ELR (cell line): ENCODE data around the gene BRAF.
A peak's percentile ranks its signal among the peaks of the same experiment; 100 is the strongest.
"Not testable (repeated sequence)": the region's sequence is repeated elsewhere in the genome, so short reads cannot be mapped to it uniquely, and the experiment has no call there.

Experiments used
- DNase-seq: peaks from one replicate; pipeline ENCODE4 v3.0.0-alpha.2; 2015; ENCODE audit warnings: low read depth

The BRAF gene

DNA sequence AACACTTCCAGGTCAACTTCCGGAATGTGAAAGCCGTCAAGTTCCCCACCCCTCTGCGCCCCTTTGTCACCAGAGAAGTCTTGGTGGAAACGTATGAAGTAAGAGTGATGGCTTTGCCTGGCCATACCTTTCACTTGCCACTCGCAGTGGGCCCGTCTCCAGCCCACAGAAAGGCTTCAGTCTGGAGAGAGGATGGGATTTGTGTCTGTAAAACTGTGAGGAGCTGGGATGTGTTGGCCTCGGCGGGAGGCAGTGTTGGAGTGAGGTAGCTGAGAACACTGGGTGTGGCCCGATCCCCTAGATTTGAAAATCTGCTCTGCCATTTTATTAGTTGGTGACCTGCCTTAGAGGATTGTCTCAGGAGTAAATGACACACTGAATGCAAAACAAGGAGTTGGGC is 245.5 kb downstream of the BRAF start:
- DNase-seq, result no peak

GRCh38 chr7:140678816-140679130 is 246.0 kb downstream of the BRAF start:
- no peak for DNase-seq

GRCh38 chr7:140678081-140678815 is 246.5 kb downstream of the BRAF start:
- no peak for DNase-seq

- DNase-seq, result no peak
These were observed 247.2 kb downstream of the BRAF start for GRCh38 chr7:140677496-140677895.

- not testable (repeated sequence) for DNase-seq
These were observed 247.8 kb downstream of the BRAF start for GRCh38 chr7:140676956-140677355.

GRCh38 chr7:140676306-140676705 is 248.4 kb downstream of the BRAF start:
- DNase-seq, result no peak

GRCh38 chr7:140675726-140676125 is 249.0 kb downstream of the BRAF start:
- DNase-seq, result no peak

- DNase-seq, result peak; percentile 64
These were observed 249.6 kb downstream of the BRAF start for GRCh38 chr7:140674899-140675701.

DNA sequence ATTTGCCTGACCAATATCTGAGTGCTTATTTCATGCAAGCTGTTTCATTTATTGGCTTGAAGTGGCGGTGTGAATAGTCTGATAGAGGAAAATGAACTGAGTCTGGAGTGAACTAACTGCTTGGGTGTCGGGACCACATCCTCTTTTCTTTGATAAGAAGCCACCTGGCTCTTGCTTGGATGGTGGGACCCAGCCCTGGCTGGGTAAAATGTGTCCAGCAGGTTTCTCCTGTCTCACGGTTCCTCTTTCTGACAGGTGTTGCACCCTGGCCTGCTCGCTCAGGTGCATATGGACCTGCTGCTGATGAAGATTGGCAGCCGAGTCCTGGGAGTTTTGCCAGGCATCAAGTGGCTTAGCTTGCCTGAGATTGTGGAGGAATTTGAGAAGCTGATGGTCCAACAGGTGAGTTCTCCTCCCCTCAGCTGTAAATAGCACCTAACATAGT is 250.4 kb downstream of the BRAF start:
- DNase-seq, result no peak

DNA sequence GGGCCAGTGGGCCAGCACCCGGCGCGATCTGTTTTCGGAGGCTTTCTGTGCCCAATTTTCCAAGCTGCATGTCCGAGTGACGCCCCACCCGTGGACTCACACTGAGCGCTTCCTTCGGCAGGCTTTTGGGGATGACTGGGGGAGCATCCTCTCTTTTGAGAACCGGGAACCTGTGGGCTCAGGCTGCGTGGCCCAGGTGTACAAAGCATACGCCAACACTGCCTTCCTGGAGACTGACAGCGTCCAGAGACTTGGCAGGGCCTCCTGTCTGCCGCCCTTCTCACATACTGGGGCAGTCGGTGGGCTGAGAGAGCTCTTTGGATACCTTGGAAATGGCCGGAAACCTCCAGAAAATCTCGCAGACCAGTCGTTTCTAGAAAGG is 251.0 kb downstream of the BRAF start:
- no peak for DNase-seq

DNA sequence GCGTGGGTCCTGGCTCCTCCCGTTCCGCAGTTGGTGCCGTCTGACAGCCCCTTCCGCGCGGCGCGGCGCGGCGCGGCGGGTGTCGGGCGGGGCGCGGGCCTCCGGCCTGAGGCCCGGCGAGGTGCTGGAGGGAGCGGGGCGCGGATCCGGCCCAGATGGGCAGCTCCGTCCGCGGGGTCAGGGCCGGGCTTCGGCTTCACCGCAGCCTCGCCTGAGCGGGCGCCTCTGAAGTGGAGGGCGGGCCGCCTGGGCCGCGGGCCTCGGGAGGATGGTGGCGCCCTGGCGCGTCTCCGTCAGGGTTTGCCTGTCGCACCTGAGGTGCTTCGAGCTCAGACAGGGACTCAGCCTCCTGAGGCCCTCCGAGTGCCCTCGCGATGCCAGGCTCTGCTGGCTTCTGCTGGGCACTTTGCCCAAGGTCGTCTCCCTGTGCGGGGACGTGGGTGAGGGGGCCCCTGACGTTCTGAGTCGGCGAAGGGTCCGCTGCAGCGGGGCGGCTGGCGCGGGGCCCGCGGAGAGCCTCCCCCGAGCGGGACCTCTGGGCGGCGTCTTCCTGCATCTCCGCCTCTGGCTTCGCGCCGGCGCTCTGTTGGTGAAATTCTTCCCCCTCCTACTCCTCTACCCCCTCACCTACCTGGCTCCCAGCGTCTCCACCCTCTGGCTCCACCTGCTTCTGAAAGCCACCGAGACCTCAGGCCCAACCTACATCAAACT is 251.5 kb downstream of the BRAF start:
- DNase-seq, result peak; percentile 29

GRCh38 chr7:140672382-140673062 is 252.2 kb downstream of the BRAF start, which contains the start of gene ADCK2:
Gene ADCK2 (plus strand): TSS chr7:140672945. CDS start chr7:140673331, 386 bp downstream.
- peak; percentile 48 for DNase-seq

- DNase-seq, result no peak
These were observed 252.8 kb downstream of the BRAF start for GRCh38 chr7:140671966-140672365.

GRCh38 chr7:140670343-140670935 is 254.3 kb downstream of the BRAF start:
- no peak for DNase-seq

GRCh38 chr7:140669862-140670261 is 254.9 kb downstream of the BRAF start:
- not testable (repeated sequence) for DNase-seq

- DNase-seq, result no peak
These were observed 255.4 kb downstream of the BRAF start for GRCh38 chr7:140669352-140669751.
